ENCODE results near the gene KLF4. TPM values are rescaled to one million over a fixed set of nuclear protein-coding genes. Genes with fewer than 3 reads are reported as not detected.

KLF4 gene
- total and polyA plus RNA-seq, 2 of the 4 experiments (the other 2 are of a cell fraction) = 1.3 to 3.8 TPM

DNA sequence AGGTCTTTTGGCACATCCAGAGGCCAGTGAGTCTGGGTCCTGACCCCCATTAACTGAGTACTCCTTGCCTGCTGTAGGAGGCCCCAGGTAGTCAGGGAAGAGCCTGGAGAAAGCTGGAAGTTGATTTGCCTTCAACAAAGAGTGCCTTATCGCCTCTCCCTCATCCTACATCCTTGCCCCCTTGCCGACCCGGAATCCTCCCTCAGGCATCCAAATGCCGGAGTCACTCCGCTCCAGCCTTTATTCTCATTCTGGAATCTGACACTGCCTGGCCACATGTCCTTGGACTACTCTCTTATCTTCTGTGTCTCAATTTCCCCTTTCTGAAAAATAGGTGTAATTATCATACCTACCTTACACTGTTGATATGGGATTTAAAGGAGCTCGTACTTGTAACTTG, 39.1 kb upstream of the KLF4 start:
- Histone ChIP-seq H3K27ac (ENCODE audit: insufficient read depth, low read length) (no peak overlapping the region), H4K91ac (ENCODE audit: insufficient read depth, low read depth, low read length) (no peak overlapping the region), H3K4me3 (ENCODE audit: insufficient read depth, low read depth, low read length) (no peak overlapping the region), H3K36me3 (ENCODE audit: control insufficient read depth, insufficient read depth, low read length) (no peaks in the 10 kb centered on the region), H2BK20ac (ENCODE audit: low read depth, low read length) (no peak overlapping the region), H2BK5ac (ENCODE audit: low read depth, low read length, poor library complexity, severe bottlenecking) (no peak overlapping the region), H2BK15ac (ENCODE audit: low read depth, low read length) (no peak overlapping the region), H3K9me1 (ENCODE audit: insufficient read depth, low read length) (no peaks in the 10 kb centered on the region), H2AK9ac (replicated peaks; ENCODE audit: low read depth, low read length, poor library complexity) (no peak overlapping the region), H4K5ac (ENCODE audit: low read depth, low read length) (no peak overlapping the region), H3K79me1 (ENCODE audit: low read depth in 1 of 2, low read length in 2 of 2) (no peaks in the 10 kb centered on the region), H4K8ac (ENCODE audit: low read depth in 2 of 2, low read length in 2 of 2) (no peak overlapping the region), H2BK120ac (ENCODE audit: low read depth, low read length) (no peak overlapping the region), H2AK5ac (ENCODE audit: low read depth, low read length) (no peak overlapping the region), H3K9me3 (ENCODE audit: control insufficient read depth, insufficient read depth, low read length) (no peaks in the 10 kb centered on the region), H3K56ac (ENCODE audit: extremely low read depth, insufficient read depth, low read length) (no peak overlapping the region), H3K23ac (ENCODE audit: low read depth, low read length) (no peak overlapping the region), H3K4me2 (ENCODE audit: low read depth, low read length) (no peak overlapping the region), H4K20me1 (ENCODE audit: insufficient read depth, low read length) (no peaks in the 10 kb centered on the region), H3K18ac (ENCODE audit: low read depth, low read length) (no peak overlapping the region), H3K27me3 (ENCODE audit: control insufficient read depth, insufficient read depth, low read length) (no peaks in the 10 kb centered on the region), H3K9ac (ENCODE audit: low read depth, low read length) (no peak overlapping the region), H3K4ac (ENCODE audit: low read depth, low read length) (no peak overlapping the region), H2AFZ (replicated peaks; ENCODE audit: low read length, poor library complexity) (no peak overlapping the region), H3K4me1 (ENCODE audit: control insufficient read depth, insufficient read depth, low read length) (no peaks in the 10 kb centered on the region), H3K14ac (replicated peaks; ENCODE audit: low read depth, low read length) (no peak overlapping the region)
- DNase-seq = no peak
- intact Hi-C loops (cut with micrococcal nuclease) = no loop called here
- no CpG with 5 or more reads among the region's 6 CpGs for WGBS, 2 experiments (ENCODE audit: extremely low coverage in 2 of 2, insufficient read length in 1 of 2)
- BruUV-seq (replicated peaks) = no TSS peak
- in situ Hi-C loops (cut with MboI; ENCODE audit: low sequenced_read_pairs) = no loop called here
- CTCF ChIA-PET = no interaction called here
- no peak for ATAC-seq (ENCODE audit: low read depth)
- no peak for TF ChIP-seq CHD1 (IDR thresholded peaks at IDR 0.05; ENCODE audit: low read depth, low read length)
- TF ChIP-seq MAZ (IDR thresholded peaks at IDR 0.05; ENCODE audit: borderline replicate concordance, low read depth, low read length) = no peak
- TF ChIP-seq RCOR1 (IDR thresholded peaks at IDR 0.05; ENCODE audit: insufficient replicate concordance, low read length) = no peak
- TF ChIP-seq SMC3 (IDR thresholded peaks at IDR 0.05; ENCODE audit: low read depth, low read length) = no peak
- TF ChIP-seq MXI1 (IDR thresholded peaks at IDR 0.05; ENCODE audit: borderline replicate concordance, low read depth, low read length) = no peak
- no peak for TF ChIP-seq NFE2L2 (IDR thresholded peaks at IDR 0.05; ENCODE audit: low read depth, low read length)
- TF ChIP-seq BHLHE40 (IDR thresholded peaks at IDR 0.05; ENCODE audit: low read depth, low read length) = no peak
- no peak for TF ChIP-seq RFX5 (IDR thresholded peaks at IDR 0.05; ENCODE audit: low read depth, low read length)
- POLR2A ChIA-PET (ENCODE audit: unreplicated experiment) = no interaction called here
- dilution Hi-C loops (cut with HindIII; ENCODE audit: low sequenced_read_pairs, unreplicated experiment) = no loop called here
